Fibroblast of villous mesenchyme (primary cell): ENCODE results near the gene CCDC106. TPM values are rescaled to one million over a fixed set of nuclear protein-coding genes. Genes with fewer than 3 reads are reported as not detected.
A peak's percentile ranks its signal among the peaks of the same experiment; 100 is the strongest.

Experiments used
- DNase-seq: peaks from one replicate; pipeline ENCODE4 v3.0.0-alpha.2; 2010; ENCODE audit warnings: low read depth
- H3K4me3 ChIP-seq: 2 replicates; pipeline ENCODE4 v1.5.1; 2011; ENCODE audit warnings: low read depth, mild to moderate bottlenecking, low read length
- CTCF ChIP-seq: IDR thresholded peaks from 2 replicates; pipeline ENCODE4 v1.5.1; 2012; ENCODE audit warnings: low read depth, mild to moderate bottlenecking, low read length; ENCODE audit not compliant: insufficient read depth
- total RNA-seq: library from RNA; depleted of rRNA; stranded (reverse); fragments of >200 nt; gene quantifications from 2 replicates; pipeline ENCODE4 v1.2.3, GENCODE V29; 2012

CCDC106 gene
- total RNA-seq, 1 donor = 7.8 TPM

GRCh38 chr19:55620410-55621204 is 27.4 kb upstream of the CCDC106 start:
- peak; percentile 22 for DNase-seq
- H3K4me3 ChIP-seq = no peak overlapping the region
- TF ChIP-seq CTCF = no peak

- no peak overlapping the region for H3K4me3 ChIP-seq
- no peak for TF ChIP-seq CTCF
- no peak for DNase-seq
These were observed 26.8 kb upstream of the CCDC106 start for GRCh38 chr19:55621205-55621672.

- TF ChIP-seq CTCF = no peak
- H3K4me3 ChIP-seq = no peak overlapping the region
- no peak for DNase-seq
These were observed 26.3 kb upstream of the CCDC106 start for GRCh38 chr19:55621673-55622231.

GRCh38 chr19:55622242-55622969 is 25.6 kb upstream of the CCDC106 start:
- no peak overlapping the region for H3K4me3 ChIP-seq
- TF ChIP-seq CTCF = no peak
- DNase-seq = no peak

- DNase-seq = no peak
- TF ChIP-seq CTCF = no peak
- H3K4me3 ChIP-seq = no peak overlapping the region
These were observed 24.9 kb upstream of the CCDC106 start for GRCh38 chr19:55623130-55623529.

GRCh38 chr19:55623561-55623960 is 24.5 kb upstream of the CCDC106 start:
- no peak for DNase-seq
- peak overlapping the region; percentile 76 for H3K4me3 ChIP-seq
- no peak for TF ChIP-seq CTCF
